Non-pigmented ciliary epithelial cell (primary cell): ENCODE results near the gene MINAR1.
A peak's percentile ranks its signal among the peaks of the same experiment; 100 is the strongest.

Experiments
- DNase-seq: peaks from one replicate; pipeline ENCODE4 v3.0.0-alpha.2; 2010; ENCODE audit warnings: low read depth

Gene MINAR1

DNA sequence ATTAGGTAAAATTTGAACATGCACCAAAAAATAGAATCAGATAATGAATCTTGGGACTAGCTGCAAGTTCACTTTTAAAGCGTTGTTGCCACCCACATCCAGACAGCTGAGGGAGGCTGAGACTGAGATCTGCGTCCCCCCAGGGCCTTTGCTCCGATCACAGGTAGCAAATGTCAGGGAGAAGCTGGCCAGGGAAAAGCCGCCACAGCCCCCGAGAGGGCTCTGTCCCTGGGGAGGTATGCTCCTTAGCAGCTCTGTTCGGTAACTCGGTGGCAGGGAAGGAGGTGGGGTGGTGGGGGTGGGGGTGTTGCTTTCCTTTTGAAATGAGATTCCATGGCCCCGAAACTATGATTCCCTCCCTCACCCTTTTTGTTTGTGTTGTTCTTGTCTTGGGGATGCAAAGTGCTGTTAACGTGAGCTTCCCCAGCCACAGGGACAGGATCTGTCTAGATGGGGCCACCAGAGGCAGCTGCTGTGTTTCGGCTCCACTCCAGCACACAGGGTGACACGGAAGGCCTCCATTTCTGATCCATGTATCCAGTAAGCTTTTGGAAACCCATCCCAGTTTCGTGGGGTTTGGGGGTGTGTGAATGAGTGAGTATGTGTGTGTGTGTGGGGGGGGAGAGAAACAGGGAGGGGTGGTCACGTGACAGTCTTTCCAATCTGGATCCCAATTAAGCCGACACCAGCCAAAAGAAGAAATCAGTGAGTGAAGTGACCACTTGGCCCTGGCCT, 1.1 kb upstream of the MINAR1 start:
- no peak for DNase-seq

DNA sequence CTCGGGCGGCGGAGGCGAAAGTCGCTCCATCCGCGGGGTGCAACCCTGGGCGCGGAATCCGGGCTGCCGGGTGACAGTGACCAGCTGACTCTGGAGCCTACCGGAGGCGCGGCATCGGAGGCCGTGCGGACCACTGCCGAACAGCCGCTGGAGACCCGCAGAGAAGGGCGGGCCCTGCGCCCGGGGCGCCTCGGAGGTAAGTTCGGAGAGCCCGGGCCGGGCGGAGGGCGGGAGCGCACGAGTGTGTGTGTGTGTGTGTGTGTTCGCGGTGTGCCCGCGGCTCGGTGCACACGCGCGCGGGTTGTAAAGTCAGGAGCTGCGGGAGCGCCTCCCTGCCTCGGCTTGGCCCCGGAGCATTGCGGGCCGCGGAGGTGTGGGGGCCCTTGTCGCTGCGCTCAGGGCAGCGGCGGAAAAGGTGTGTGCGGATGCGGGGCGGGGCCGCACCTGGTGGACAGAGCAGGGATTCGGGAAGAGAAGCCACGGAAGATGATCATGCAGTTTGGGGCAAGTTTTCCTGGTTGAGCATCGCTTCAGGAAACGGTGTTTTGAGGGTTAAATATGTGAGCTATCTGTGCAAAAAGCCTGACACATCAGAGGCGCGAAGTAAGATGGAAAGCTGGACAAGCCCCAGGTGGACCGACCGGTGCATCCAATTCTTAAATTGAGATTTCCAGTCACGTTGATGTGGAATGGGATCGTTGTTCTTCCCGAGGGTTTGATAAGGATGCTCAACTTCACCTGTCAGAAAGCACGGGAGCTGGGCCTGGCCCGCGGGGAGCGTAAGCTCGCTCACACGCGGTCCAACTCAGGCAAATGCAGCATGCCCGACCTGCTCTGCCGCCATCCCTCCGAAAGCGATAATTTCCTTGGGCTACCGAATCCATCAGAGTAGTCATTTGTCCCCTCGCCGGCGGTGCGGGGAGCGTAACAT, 474 bp downstream of the MINAR1 start:
- DNase-seq, result no peak

- DNase-seq, result no peak
These were observed 1.3 kb downstream of the MINAR1 start for GRCh38 chr15:79433276-79433990.

DNA sequence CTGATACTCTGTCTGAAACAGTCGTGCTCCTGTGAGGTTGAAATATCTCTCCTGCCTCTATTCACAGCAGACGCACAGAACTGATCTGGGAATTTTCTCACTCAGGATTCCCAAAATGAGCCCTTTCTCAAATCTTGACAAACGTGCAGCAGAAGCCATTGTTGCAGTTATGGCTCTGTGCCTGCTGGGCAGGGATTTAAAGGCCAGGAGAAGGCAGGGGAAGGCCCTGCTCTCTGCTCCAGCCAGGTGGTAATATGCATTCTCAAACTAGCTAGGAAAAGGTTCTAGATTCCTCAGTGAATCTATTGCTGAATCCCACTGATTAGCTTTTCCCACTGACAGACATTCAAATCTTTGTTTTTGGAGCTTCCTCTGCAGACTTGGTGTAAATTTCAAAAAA, 2.2 kb downstream of the MINAR1 start:
- no peak for DNase-seq

- DNase-seq, result no peak
These were observed 4.1 kb downstream of the MINAR1 start for GRCh38 chr15:79436037-79436780.

- no peak for DNase-seq
These were observed 5.3 kb downstream of the MINAR1 start for GRCh38 chr15:79437275-79438000.

DNA sequence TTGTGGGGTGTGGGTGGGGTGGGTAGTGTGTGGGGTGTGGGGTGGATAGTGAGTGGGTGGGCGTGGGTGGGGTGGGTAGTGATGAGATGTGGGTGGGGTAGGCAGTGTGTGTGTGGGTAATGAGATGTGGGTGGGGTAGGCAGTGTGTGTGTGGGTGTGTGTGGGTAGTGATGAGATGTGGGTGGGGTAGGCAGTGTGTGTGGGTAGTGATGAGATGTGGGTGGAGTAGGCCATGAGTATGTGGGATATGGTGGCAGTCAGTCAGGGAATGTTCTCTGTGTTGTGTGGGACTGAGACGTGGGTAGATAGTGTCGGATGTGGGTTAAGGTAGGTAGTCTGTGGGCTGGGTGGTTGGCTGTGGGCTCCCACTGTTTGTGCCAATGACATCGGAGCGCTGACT, 7.1 kb downstream of the MINAR1 start:
- no peak for DNase-seq

DNA sequence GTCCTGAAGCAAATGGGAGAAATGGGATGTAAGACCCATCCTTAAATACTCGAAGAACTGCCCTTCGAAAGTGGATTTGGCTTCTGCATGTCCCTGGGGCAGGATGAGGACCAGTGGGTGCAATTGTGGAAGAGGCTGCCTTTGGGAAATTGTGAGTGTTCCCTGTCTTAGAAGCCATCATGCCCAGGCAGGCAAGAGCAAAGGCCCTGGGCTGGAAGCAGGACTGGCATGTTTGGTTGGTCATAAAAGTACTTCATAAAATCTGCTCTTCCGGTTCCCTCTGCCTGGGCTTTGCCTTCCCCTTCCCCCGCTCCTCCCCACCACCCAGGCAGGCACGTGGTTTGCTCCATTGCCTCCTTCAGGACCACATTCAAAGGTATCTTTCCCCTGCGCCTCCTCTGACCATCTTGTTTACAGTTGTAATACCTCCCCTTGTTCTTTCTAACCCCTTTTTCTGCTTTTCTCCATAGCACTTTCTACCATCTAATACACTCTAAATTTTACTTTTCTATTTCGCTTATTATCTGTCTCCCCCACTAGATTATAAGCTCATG, 8.3 kb downstream of the MINAR1 start:
- no peak for DNase-seq

DNA sequence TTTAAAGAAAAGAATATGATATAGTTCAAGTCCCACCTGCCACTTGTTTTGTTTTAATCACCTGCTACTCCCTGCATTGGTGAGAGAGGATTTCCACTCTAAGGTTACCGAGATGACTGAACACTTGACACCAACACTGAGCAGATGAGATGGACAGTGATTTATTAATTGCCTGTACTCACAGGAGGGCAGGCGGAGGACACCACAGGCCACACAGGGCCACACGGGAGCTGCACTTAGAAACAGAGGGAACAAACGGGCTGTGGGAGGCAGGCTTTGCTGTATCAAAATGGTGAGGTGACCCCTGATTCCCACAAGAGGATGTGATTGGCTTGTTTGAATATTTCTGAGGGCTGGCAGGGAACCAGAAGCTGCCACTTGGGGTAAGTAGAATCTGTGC, 10.8 kb downstream of the MINAR1 start:
- DNase-seq, result no peak

DNA sequence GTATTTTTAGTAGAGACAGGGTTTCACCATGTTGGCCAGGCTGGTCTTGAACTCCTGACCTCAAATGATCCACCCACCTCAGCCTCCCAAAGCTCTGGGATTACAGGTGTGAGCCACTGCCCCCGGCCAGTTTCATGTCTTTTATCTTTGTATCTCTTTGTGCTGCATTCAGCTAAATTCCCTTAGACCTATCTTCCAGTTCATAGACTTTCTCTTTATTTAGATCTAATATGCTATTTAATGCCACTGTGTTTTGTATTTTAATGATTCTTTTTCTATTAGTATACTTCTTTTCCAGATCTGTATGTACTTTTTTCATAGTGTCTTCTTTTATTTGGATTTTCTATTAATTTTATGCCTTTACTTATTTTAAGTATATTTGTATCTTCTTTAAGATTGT, 14.9 kb downstream of the MINAR1 start:
- DNase-seq, result no peak

DNA sequence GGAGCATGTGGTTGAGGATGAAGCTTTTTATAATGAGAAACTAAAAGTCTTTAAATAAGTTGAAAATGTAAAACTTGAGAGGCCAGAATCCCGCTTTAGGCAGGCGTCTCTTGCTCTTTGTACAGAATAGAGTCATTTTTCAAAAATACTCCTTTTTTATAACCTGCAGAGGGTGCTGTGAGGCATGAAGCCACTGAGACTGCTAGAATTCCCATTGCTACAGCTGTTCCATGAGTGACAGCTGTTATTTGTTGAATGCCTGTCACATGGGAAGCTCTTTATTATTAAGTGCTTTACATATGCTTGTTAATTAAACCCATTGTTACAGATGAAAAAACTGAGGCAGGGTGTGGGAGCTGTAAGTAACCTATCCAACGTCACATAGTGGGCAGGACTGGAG, 18.5 kb downstream of the MINAR1 start:
- DNase-seq, result no peak

- DNase-seq, result no peak
These were observed 19.3 kb downstream of the MINAR1 start for GRCh38 chr15:79451361-79451999.

- DNase-seq, result no peak
These were observed 20.3 kb downstream of the MINAR1 start for GRCh38 chr15:79452244-79453051.

GRCh38 chr15:79453446-79453845, 21.3 kb downstream of the MINAR1 start:
- DNase-seq, result no peak

DNA sequence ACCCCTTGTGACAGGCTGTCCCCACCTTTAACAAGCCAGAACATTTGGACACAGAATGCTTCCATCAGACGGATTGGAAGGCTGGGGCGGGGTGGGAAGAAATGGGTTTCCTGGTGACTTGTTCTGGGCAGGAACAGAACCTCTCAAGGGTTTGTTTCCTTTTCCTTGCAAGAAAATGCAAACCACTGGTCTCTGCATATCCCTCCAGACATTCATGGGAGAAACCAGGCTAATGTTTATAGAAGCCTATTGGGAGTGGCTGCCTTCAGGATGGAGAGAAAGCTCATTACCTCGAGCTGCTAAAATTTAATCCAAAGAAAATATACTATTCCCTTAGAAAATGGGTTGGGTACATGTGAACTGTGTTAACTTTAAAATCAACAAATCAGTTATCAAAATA, 21.9 kb downstream of the MINAR1 start:
- DNase-seq, result no peak

DNA sequence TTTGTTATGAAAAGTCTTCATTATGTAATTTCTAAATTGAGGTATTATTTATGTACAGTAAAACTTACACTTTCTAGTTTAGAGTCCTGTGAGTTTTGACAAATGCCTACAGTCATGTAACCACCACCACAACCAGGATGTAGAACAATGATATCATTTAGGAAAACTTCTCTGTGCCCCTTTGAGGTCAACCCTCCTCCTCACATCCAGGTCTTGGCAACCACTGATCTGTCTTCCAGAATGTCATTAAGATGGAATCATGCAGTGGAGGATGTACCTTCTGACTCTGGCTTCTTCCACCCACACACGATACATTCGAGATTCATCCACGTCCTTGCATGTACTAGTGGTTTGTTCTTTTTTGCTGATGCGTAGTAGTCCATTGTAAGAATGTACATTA, 23.2 kb downstream of the MINAR1 start:
- peak; percentile 41 for DNase-seq

DNA sequence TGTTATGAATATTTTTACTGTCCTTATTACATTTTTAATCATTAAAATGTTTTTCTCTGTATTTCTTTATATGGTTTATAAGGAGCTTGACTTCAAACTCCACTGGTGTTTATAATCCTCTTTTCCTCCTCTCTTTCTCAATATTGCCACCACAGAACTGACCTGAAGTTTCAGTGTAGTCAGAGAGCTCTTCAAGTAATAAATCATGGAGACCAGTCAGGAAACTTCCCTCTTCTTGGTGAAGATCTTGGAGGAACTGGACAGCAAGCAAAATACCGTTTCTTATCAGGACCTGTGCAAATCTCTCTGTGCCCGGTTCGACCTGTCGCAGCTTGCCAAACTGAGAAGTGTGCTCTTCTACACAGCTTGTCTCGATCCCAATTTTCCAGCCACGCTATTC, 23.8 kb downstream of the MINAR1 start:
- DNase-seq, result no peak

DNA sequence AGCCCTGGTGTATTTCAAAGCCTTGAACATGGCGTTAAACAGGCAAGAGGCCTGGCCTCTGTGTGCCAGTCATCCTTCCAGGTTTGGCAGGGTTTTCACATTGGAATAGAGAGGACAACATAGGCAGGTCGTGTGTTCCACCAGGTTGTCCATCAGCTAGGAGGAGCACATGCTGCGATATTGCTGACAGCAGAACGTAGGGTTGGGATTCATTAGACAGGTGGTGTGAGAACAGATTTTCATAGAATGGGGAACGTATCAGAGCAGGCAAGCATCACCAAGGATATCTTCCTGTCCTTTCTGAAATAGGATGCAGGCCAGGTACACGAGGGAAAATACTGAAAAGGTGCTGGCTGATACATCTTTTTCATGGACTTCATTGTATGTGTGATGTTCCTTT, 26.4 kb downstream of the MINAR1 start:
- no peak for DNase-seq

GRCh38 chr15:79459666-79460065, 27.5 kb downstream of the MINAR1 start:
- no peak for DNase-seq
